Mucosa of descending colon (tissue), 3 donors: ENCODE results near the gene PSTPIP1. TPM values are rescaled to one million over a fixed set of nuclear protein-coding genes. Genes with fewer than 3 reads are reported as not detected.

Experiments
- ATAC-seq: fragments of 200-7000 bp; cut with Tn5 transposase; one replicate; pipeline ENCODE4 v1.9.1; 2020; ENCODE audit warnings: mild to moderate bottlenecking, moderate library complexity
- DNase-seq, 3 donors: peaks; one replicate each; pipeline ENCODE4 v3.0.0-alpha.2; 2020
- H3K36me3 ChIP-seq: fragments of 200-600 bp; one replicate; pipeline ENCODE4 v1.8.0; 2021; ENCODE audit warnings: low read depth, mild to moderate bottlenecking
- H3K4me1 ChIP-seq: fragments of 200-600 bp; one replicate; pipeline ENCODE4 v1.8.0; 2021; ENCODE audit warnings: low read depth, mild to moderate bottlenecking
- H3K4me3 ChIP-seq: fragments of 200-600 bp; one replicate; pipeline ENCODE4 v1.8.0; 2021; ENCODE audit warnings: mild to moderate bottlenecking
- H3K9me3 ChIP-seq: fragments of 200-600 bp; one replicate; pipeline ENCODE4 v1.8.0; 2021; ENCODE audit warnings: mild to moderate bottlenecking
- CTCF ChIP-seq: fragments of 200-600 bp; IDR thresholded peaks from one replicate; pipeline ENCODE4 v1.8.0; 2022; ENCODE audit warnings: antibody characterized with exemption, mild to moderate bottlenecking
- intact Hi-C, 2 donors: fragments of 100-400 bp; cut with DNase I in 1 of 2; cut with micrococcal nuclease in 1 of 2; formaldehyde crosslinking; loops; one replicate each; pipeline versions ENCODE4 v1.11.0 to v1.11.1; 2022; cut with DNase I, micrococcal nuclease
- total RNA-seq, 3 donors: library from RNA; stranded (reverse); fragmentation: NEBNext Ultra II Directional in 2 of 3; extraction: Animal tissue kit (Norgen Biotek cat#: 25700) in 2 of 3; gene quantifications; one replicate each; pipeline versions ENCODE4 v1.2.1 to v1.2.4, GENCODE V29; 2021 to 2023
- donor health status: DM: no; HTN: no; CAD: no; lungs with moderate emphysema.
- donor health status: DM: no; HTN: no; CAD: no.
- donor health status: DM: no; HTN: yes; CAD: no.

The PSTPIP1 gene
- total RNA-seq, 3 donors from 2014 or later: 4.4 to 8.2 (median 6.3) TPM

GRCh38 chr15:77045985-77046384 lies 51.1 kb downstream of the PSTPIP1 start:
- no peak for DNase-seq
- intact Hi-C loops: no loop called here
- no peak for ATAC-seq
- Histone ChIP-seq H3K9me3 (no peaks in the 10 kb centered on the region), H3K4me1 (peaks cover 5% of the 10 kb centered on the region), H3K4me3 (no peak overlapping the region), H3K36me3 (no peaks in the 10 kb centered on the region)
- TF ChIP-seq CTCF: no peak

GRCh38 chr15:77046704-77047412 lies 51.9 kb downstream of the PSTPIP1 start:
- DNase-seq (no peak), ATAC-seq (no peak)
- H3K4me1 ChIP-seq: peaks cover 5% of the 10 kb centered on the region
- intact Hi-C loops: no loop called here
- no peaks in the 10 kb centered on the region for H3K36me3 ChIP-seq
- H3K9me3 ChIP-seq: no peaks in the 10 kb centered on the region
- TF ChIP-seq CTCF: no peak
- no peak overlapping the region for H3K4me3 ChIP-seq

- H3K4me1 ChIP-seq: no peaks in the 10 kb centered on the region
- intact Hi-C loops: no loop called here
- ATAC-seq: no peak
- TF ChIP-seq CTCF: no peak
- no peaks in the 10 kb centered on the region for H3K9me3 ChIP-seq
- no peak overlapping the region for H3K4me3 ChIP-seq
- no peak for DNase-seq
- no peaks in the 10 kb centered on the region for H3K36me3 ChIP-seq
These were observed 53.4 kb downstream of the PSTPIP1 start for GRCh38 chr15:77048135-77048876.

- Histone ChIP-seq H3K36me3 (no peaks in the 10 kb centered on the region), H3K4me3 (no peak overlapping the region), H3K9me3 (no peaks in the 10 kb centered on the region), H3K4me1 (no peaks in the 10 kb centered on the region)
- DNase-seq (no peak), ATAC-seq (no peak)
- intact Hi-C loops: no loop called here
- TF ChIP-seq CTCF: no peak
These were observed 57.6 kb downstream of the PSTPIP1 start for GRCh38 chr15:77052556-77052955.

GRCh38 chr15:77053709-77054108 lies 58.8 kb downstream of the PSTPIP1 start:
- no peak overlapping the region for H3K4me3 ChIP-seq
- H3K4me1 ChIP-seq: peaks cover under 1% of the 10 kb centered on the region
- TF ChIP-seq CTCF: no peak
- ATAC-seq (no peak), DNase-seq (no peak)
- intact Hi-C loops: no loop called here
- H3K36me3 ChIP-seq: no peaks in the 10 kb centered on the region
- no peaks in the 10 kb centered on the region for H3K9me3 ChIP-seq
